ENCODE data around the gene DCUN1D5.

GRCh38 chr11:103086461-103086860 is 5.5 kb downstream of the DCUN1D5 start:
- TF ChIP-seq EZH2 (IDR thresholded peaks at IDR 0.05; ENCODE audit: borderline replicate concordance, insufficient read depth, low read length, poor library complexity, severe bottlenecking): no peak
- no peak for TF ChIP-seq POLR2AphosphoS5 (IDR thresholded peaks at IDR 0.05)
